ENCODE measurements around the gene SOCS3. TPM values are rescaled to one million over a fixed set of nuclear protein-coding genes. Genes with fewer than 3 reads are reported as not detected.

The SOCS3 gene
- total RNA-seq, 1 donor from 2014 or later: 29.0 TPM

DNA sequence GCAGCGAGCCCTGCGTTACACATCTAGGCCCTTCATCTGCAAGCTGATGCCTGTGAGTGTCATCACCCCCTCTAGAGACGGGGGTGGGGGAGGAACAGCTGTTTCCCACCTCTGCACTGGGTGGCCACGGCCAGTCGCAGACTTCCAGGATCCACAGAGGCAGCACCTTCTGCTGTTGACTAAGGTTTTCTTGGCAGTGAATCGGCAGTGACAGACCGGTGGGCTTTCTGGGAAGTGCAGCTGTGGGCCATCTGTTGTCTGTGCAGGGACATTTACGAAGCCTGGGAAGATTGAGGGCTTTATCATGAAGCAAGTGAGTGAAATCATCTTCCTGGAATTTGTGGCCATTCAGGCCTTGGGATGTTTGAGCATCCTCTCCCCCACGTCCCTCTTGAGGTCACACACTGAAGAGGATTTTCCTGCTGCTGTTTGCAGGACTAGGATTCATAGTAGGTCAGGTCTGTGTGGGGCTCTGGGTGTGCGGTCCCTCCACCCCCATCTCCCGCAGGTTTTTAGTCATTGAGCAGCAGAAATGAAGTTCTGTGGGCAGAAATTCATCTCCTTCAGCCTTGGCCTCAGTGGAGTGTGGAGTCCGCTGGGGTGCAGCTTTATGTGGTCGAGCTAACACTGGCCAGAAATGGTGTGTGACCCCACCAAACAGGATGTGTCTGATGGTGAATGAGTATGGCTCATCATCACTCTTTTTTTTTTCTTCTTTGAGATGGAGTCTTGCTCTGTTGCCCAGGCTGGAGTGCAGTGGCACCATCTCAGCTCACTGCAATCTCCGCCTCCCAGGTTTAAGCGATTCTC, 30.6 kb upstream of the SOCS3 start:
- peak; percentile 85 for DNase-seq

- DNase-seq: peak; percentile 69
Observed at GRCh38 chr17:78387977-78388941, 28.4 kb upstream of the SOCS3 start.

- no peak for DNase-seq
Observed at GRCh38 chr17:78384479-78385175, 24.8 kb upstream of the SOCS3 start.

DNA sequence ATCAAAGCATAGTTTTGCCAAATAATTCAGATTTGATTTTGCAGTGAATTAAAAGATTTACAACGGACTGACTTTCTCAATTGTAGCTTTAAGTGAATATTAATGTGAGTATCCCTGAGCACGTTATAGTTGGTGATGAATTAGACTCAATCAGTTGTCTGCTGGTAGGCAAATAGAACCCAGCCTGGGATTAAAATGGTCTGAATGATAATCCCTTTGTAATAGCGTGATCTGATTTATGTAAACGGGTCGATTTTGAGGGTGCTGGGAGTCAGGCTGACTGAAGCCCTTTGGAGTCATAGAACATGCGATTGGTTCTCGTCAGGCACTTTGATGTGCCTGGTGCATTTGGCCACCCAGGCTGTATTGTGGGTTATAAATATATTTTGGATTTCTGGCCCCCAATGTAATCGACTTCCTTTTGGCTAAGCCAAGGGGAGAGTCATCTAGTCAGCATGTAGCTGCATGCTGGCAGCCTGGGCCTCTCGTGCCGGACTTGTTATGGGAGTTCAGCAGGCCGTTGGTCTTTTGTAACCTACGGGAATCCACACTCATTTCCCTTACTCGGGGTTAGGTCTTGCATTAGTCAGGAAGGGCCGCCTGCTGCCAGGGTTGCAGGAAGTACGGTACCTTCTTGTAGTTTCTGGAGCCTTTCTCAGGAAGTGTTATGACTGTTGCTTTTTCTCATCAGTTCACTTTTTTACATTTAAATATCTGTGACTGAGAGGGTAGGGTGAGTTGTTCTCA, 24.0 kb upstream of the SOCS3 start:
- DNase-seq: peak; percentile 27

GRCh38 chr17:78381601-78382232, 21.8 kb upstream of the SOCS3 start:
- DNase-seq: no peak

GRCh38 chr17:78380370-78380769, 20.5 kb upstream of the SOCS3 start:
- DNase-seq: no peak

DNA sequence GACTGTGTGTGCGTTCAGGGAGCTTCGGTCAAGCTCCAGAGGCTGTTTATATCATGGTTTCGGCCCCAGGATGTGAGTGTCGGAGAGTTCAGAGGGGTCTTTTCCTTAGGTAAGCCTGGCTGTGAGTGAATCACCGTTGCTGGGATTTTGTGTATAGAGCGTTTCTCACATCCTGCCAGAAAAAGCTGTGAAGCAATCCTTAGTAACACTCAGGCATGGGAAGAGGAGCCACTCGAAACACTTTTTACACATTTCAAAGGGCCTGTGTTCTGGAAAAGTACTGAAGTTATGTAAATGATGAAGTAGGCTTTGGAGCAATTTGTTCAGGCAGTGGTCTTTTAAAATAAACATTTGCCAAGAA, 19.2 kb upstream of the SOCS3 start:
- no peak for DNase-seq

GRCh38 chr17:78378225-78379130, 18.6 kb upstream of the SOCS3 start, which contains the start of gene PGS1:
TSS of gene PGS1 (plus strand) at chr17:78378649. CDS start at chr17:78378666, 17 bp downstream.
- peak; percentile 89 for DNase-seq

DNA sequence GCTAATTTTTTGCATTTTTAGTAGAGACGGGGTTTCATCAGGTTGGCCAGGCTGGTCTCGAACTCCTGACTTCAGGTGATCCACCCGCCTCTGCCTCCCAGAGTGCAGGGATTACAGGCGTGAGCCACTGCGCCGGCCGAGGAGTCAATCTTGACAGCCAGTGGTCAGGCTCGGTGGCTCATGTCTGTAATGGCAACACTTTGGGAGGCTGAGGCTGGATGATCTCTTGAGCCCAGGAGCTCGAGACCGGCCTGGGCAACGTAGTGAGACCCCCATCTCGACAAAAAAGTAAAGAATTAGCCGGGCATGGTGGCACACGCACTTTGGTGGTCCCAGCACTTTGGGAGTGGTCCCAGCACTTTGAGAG, 18.0 kb upstream of the SOCS3 start:
- no peak for DNase-seq

GRCh38 chr17:78376161-78376560, 16.3 kb upstream of the SOCS3 start:
- DNase-seq: no peak

GRCh38 chr17:78375401-78376151, 15.7 kb upstream of the SOCS3 start:
- no peak for DNase-seq

GRCh38 chr17:78374631-78375274, 14.9 kb upstream of the SOCS3 start:
- no peak for DNase-seq

DNA sequence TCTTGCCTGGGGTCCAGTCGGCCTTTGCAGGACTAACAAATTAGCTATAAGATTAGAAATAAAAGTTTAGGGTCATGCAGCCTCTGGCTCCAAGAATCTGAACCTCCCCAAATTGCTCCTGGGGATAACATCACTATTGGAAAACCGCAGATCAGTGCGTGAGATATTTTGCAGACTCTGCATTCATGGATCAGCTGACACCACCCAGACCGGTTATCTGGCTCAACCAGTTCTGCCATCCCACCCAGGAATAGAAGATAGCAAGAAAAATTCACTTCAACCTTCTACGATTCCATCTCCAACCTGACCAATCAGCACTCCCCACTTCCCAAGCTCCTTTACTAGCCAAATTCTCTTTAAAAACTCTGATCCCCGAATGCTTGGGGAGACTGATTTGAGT, 14.3 kb upstream of the SOCS3 start:
- DNase-seq: no peak

- no peak for DNase-seq
Observed at GRCh38 chr17:78372841-78373240, 13.0 kb upstream of the SOCS3 start.

DNA sequence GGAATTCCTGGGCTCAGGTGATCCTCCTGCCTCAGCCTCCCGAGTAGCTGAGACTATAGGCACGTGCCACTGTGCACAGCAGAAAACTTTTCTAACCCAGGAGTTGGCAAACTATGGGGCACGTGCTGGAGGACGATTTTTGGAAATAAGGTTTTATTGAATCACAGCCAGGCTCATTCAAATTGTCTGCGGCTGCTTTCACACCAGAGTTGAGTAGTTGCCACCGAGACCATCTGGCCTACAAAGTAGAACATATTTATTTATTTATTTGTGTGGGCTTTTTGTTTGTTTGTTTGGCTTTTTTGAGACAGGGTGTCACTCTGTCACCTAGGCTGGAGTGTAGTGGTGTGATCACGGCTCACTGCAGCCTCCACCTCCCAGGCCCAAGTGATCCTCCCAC, 11.2 kb upstream of the SOCS3 start:
- no peak for DNase-seq

DNA sequence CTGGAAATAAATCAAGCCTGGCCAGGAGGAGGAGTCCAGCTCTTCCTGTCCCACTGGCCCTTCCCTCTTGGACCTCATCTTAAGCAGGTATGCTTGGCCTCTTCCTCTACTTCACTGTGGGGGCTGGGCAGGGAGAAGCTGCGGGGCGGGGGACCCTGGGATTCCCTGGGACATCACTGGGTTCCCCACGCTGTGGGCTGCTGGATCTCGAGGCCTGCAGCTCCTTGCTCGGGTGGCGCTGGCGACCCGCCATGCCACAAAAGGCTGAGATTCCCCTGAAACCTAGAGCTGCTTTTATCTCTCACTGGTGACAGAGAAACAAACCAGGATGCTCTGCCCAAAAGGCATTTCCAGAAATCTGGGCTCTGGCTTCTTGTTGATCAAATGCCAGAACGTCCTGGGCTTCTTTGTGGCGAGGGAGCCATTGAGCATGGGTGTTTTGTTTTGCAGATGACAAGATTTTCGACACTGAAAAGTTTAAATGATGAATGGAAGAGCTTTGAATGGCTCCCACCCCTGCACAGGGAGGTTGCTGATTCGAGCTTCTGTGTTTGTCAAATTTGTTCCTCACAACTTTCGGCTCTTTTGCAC, 10.0 kb upstream of the SOCS3 start:
- no peak for DNase-seq

DNA sequence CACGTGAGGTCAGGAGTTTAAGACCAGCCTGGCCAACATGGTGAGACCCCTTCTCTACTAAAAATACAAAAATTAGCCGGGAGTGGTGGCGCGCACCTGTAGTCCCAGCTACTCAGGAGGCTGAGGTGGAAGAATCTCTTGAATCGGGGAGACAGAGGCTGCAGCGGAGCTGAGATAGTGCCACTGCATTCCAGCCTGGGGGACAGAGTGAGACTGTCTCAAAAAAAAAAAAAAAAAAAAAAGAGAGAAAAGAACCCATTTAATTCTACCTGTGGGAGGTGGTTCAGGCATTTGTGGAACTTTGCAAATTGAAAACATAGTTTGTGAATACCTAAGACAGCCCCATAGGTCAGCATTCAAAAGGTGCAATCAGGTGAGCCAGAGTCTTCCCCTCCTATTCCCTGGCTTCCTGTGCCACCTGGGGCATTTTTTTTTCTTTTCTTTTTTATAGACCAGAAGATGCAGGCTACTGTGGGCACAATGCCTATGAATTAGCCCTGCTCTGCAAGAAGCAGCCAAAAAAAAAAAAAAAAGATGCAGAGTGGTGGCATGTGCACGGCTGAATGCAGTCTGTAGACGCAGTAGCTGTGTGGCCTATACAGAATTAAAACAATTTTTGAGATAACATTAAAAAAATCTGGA, 9.1 kb upstream of the SOCS3 start:
- DNase-seq: no peak

GRCh38 chr17:78368348-78368747, 8.5 kb upstream of the SOCS3 start:
- DNase-seq: no peak
